Peyer's patch (tissue), 4 donors: ENCODE data around the gene PYGL.

Experiments
- CTCF ChIP-seq, 6 experiments: fragments of 450-650 bp in 4 of 6; fragments of 200-600 bp in 2 of 6; sonication (generic) in 1 of 6; IDR thresholded peaks; one replicate each; pipeline ENCODE4 v1.5.1; 2017 to 2019; ENCODE audit warnings: antibody characterized with exemption in 6 of 6, mild to moderate bottlenecking in 3 of 6, moderate library complexity in 1 of 6
- POLR2A ChIP-seq, 2 donors: fragments of 450-650 bp; IDR thresholded peaks; one replicate each; pipeline ENCODE4 v1.5.1; 2017; ENCODE audit warnings: antibody characterized with exemption in 2 of 2, mild to moderate bottlenecking in 2 of 2, moderate library complexity in 2 of 2

- no peak for TF ChIP-seq CTCF (IDR thresholded peaks at IDR 0.05)
- TF ChIP-seq POLR2A (IDR thresholded peaks at IDR 0.05): no peak
Observed at GRCh38 chr14:50875359-50876070, 68.8 kb downstream of the PYGL start.
